Astrocyte (in vitro differentiated cells and primary cell): Measurements from ENCODE around the gene SUPT6H. TPM values are rescaled to one million over a fixed set of nuclear protein-coding genes. Genes with fewer than 3 reads are reported as not detected.

ENCODE experiments used
- DNase-seq: peaks from one replicate; pipeline ENCODE4 v3.0.0-alpha.2; 2010; ENCODE audit warnings: low read depth
- FAIRE-seq: peaks from 2 replicates; lab custom pipeline; 2011; peaks lifted over from hg19 to GRCh38; lab: Jason Lieb, UNC
- H2AFZ ChIP-seq: 2 replicates; pipeline ENCODE4 v1.6.0; 2012; ENCODE audit warnings: low read depth, low read length, inconsistent platforms
- H3K27ac ChIP-seq: 2 replicates; pipeline ENCODE4 v1.5.1; 2011; ENCODE audit warnings: low read depth, low read length, inconsistent platforms
- H3K27me3 ChIP-seq: 2 replicates; pipeline ENCODE4 v1.6.0; 2011; ENCODE audit warnings: low read length, inconsistent platforms; ENCODE audit not compliant: insufficient read depth
- H3K36me3 ChIP-seq: 2 replicates; pipeline ENCODE4 v1.5.1; 2011; ENCODE audit warnings: low read length, inconsistent platforms; ENCODE audit not compliant: insufficient read depth
- H3K4me1 ChIP-seq: 2 replicates; pipeline ENCODE4 v1.5.1; 2011; ENCODE audit warnings: low read length, inconsistent platforms; ENCODE audit not compliant: insufficient read depth
- H3K4me2 ChIP-seq: 2 replicates; pipeline ENCODE4 v1.6.0; 2012; ENCODE audit warnings: low read length, inconsistent platforms
- H3K4me3 ChIP-seq: 2 replicates; pipeline ENCODE4 v1.5.1; 2011; ENCODE audit warnings: low read depth, mild to moderate bottlenecking, low read length, inconsistent platforms; ENCODE audit not compliant: insufficient read depth
- H3K79me2 ChIP-seq: 2 replicates; pipeline ENCODE4 v1.6.0; 2012; ENCODE audit warnings: mild to moderate bottlenecking, low read length, inconsistent platforms; ENCODE audit not compliant: insufficient read depth
- H3K9ac ChIP-seq: 2 replicates; pipeline ENCODE4 v1.6.0; 2012; ENCODE audit warnings: mild to moderate bottlenecking, low read length, inconsistent platforms
- H3K9me3 ChIP-seq: 2 replicates; pipeline ENCODE4 v1.5.1; 2012; ENCODE audit warnings: low read depth, mild to moderate bottlenecking, low read length, inconsistent platforms; ENCODE audit not compliant: insufficient read depth
- H4K20me1 ChIP-seq: 2 replicates; pipeline ENCODE4 v1.6.0; 2012; ENCODE audit warnings: low read length, inconsistent platforms; ENCODE audit not compliant: insufficient read depth
- H3K27ac Mint-ChIP-seq: one replicate; pipeline ENCODE4 v1.8.0; 2021; ENCODE audit warnings: mild to moderate bottlenecking, mixed read lengths; ENCODE audit not compliant: unreplicated experiment
- H3K27me3 Mint-ChIP-seq: one replicate; pipeline ENCODE4 v1.8.0; 2021; ENCODE audit warnings: low read depth, mixed read lengths; ENCODE audit not compliant: unreplicated experiment
- H3K36me3 Mint-ChIP-seq: one replicate; pipeline ENCODE4 v1.8.0; 2021; ENCODE audit warnings: low read depth, mixed read lengths; ENCODE audit not compliant: unreplicated experiment
- H3K4me1 Mint-ChIP-seq: one replicate; pipeline ENCODE4 v1.8.0; 2021; ENCODE audit warnings: low read depth, mixed read lengths; ENCODE audit not compliant: unreplicated experiment
- H3K4me3 Mint-ChIP-seq: one replicate; pipeline ENCODE4 v1.8.0; 2021; ENCODE audit warnings: mild to moderate bottlenecking, moderate library complexity, mixed read lengths; ENCODE audit not compliant: unreplicated experiment
- H3K9me3 Mint-ChIP-seq: one replicate; pipeline ENCODE4 v1.8.0; 2021; ENCODE audit warnings: mild to moderate bottlenecking, mixed read lengths; ENCODE audit not compliant: unreplicated experiment
- CTCF ChIP-seq: IDR thresholded peaks from 2 replicates; pipeline ENCODE4 v1.5.1; 2011; ENCODE audit warnings: low read depth, mild to moderate bottlenecking, inconsistent platforms, low read length, moderate library complexity; ENCODE audit not compliant: insufficient read depth
- EZH2 ChIP-seq: IDR thresholded peaks from 2 replicates; pipeline ENCODE4 v1.6.1; 2012; ENCODE audit warnings: mild to moderate bottlenecking, low read length, inconsistent platforms; ENCODE audit not compliant: insufficient read depth
- total RNA-seq: library from RNA; stranded (reverse); gene quantifications from 2 replicates; pipeline ENCODE4 v1.2.1, GENCODE V29; 2021

SUPT6H gene
- total RNA-seq, 1 donor from 2014 or later = 95.9 TPM

- Histone ChIP-seq H3K4me3 (no peak overlapping the region), H3K9me3 (no peaks in the 10 kb centered on the region), H3K4me1 (no peaks in the 10 kb centered on the region), H3K9ac (no peak overlapping the region), H3K36me3 (peaks cover 68% of the 10 kb centered on the region), H4K20me1 (peaks cover 37% of the 10 kb centered on the region), H3K79me2 (peaks cover 6% of the 10 kb centered on the region), H3K27me3 (no peaks in the 10 kb centered on the region), H3K27ac (no peak overlapping the region), H2AFZ (no peak overlapping the region), H3K4me2 (no peak overlapping the region)
- Mint-ChIP-seq H3K27me3 (no peaks in the 10 kb centered on the region), H3K4me3 (no peak overlapping the region), H3K27ac (no peak overlapping the region), H3K36me3 (peaks cover 41% of the 10 kb centered on the region), H3K4me1 (no peaks in the 10 kb centered on the region), H3K9me3 (no peaks in the 10 kb centered on the region)
- DNase-seq = no peak
- no peak for FAIRE-seq
- TF ChIP-seq CTCF (peak; percentile 15), EZH2 (no peak)
Measured at GRCh38 chr17:28675980-28676379, 14.0 kb downstream of the SUPT6H start.

- no peaks in the 10 kb centered on the region for H3K27me3 ChIP-seq
- Mint-ChIP-seq H3K27ac (no peak overlapping the region), H3K9me3 (no peaks in the 10 kb centered on the region), H3K4me1 (no peaks in the 10 kb centered on the region), H3K36me3 (peaks cover 32% of the 10 kb centered on the region), H3K27me3 (no peaks in the 10 kb centered on the region), H3K4me3 (no peak overlapping the region)
- H3K4me2 ChIP-seq = no peak overlapping the region
- peaks cover 9% of the 10 kb centered on the region for H4K20me1 ChIP-seq
- H3K9ac ChIP-seq = no peak overlapping the region
- no peaks in the 10 kb centered on the region for H3K9me3 ChIP-seq
- no peak overlapping the region for H3K4me3 ChIP-seq
- peaks cover 74% of the 10 kb centered on the region for H3K36me3 ChIP-seq
- DNase-seq = no peak
- H3K4me1 ChIP-seq = no peaks in the 10 kb centered on the region
- no peak for FAIRE-seq
- no peaks in the 10 kb centered on the region for H3K79me2 ChIP-seq
- no peak overlapping the region for H2AFZ ChIP-seq
- no peak for TF ChIP-seq EZH2
- TF ChIP-seq CTCF = no peak
- no peak overlapping the region for H3K27ac ChIP-seq
Measured at GRCh38 chr17:28682655-28683054, 20.6 kb downstream of the SUPT6H start.

- Histone ChIP-seq H3K9ac (no peak overlapping the region), H2AFZ (no peak overlapping the region), H3K9me3 (no peaks in the 10 kb centered on the region), H3K36me3 (peaks cover 85% of the 10 kb centered on the region), H3K4me1 (no peaks in the 10 kb centered on the region), H4K20me1 (peaks cover 16% of the 10 kb centered on the region), H3K4me3 (no peak overlapping the region), H3K27me3 (no peaks in the 10 kb centered on the region), H3K4me2 (no peak overlapping the region), H3K79me2 (no peaks in the 10 kb centered on the region), H3K27ac (no peak overlapping the region)
- Mint-ChIP-seq H3K36me3 (peaks cover 41% of the 10 kb centered on the region), H3K4me1 (no peaks in the 10 kb centered on the region), H3K27me3 (no peaks in the 10 kb centered on the region), H3K4me3 (no peak overlapping the region), H3K27ac (no peak overlapping the region), H3K9me3 (no peaks in the 10 kb centered on the region)
- FAIRE-seq (peak; percentile 39), DNase-seq (no peak)
- no peak for TF ChIP-seq EZH2
- TF ChIP-seq CTCF = no peak
Measured at GRCh38 chr17:28684963-28685362, 23.0 kb downstream of the SUPT6H start.
